Upper lobe of left lung (tissue), 6 donors: ENCODE measurements around the gene ZDHHC14. TPM values are rescaled to one million over a fixed set of nuclear protein-coding genes. Genes with fewer than 3 reads are reported as not detected.
A peak's percentile ranks its signal among the peaks of the same experiment; 100 is the strongest.

Source experiments
- ATAC-seq, 2 donors: fragments of 200-7000 bp; cut with Tn5 transposase; one replicate each; pipeline ENCODE4 v1.9.1; 2022; ENCODE audit warnings: mild to moderate bottlenecking in 2 of 2, moderate library complexity in 2 of 2; ENCODE audit not compliant: low FRiP score in 2 of 2
- DNase-seq, 2 donors: peaks; one replicate each; pipeline ENCODE4 v3.0.0-alpha.2; 2019 to 2020
- H3K27ac ChIP-seq, 4 donors: fragments of 200-600 bp; sonication (generic); one replicate each; pipeline ENCODE4 v1.5.1; 2016 to 2019
- H3K27me3 ChIP-seq, 4 donors: fragments of 200-600 bp; sonication (generic); one replicate each; pipeline ENCODE4 v1.5.1; 2017 to 2019
- H3K36me3 ChIP-seq, 4 donors: fragments of 200-600 bp; sonication (generic); one replicate each; pipeline ENCODE4 v1.5.1; 2016 to 2019
- H3K4me1 ChIP-seq, 4 donors: fragments of 200-600 bp; sonication (generic); one replicate each; pipeline ENCODE4 v1.5.1; 2018 to 2019
- H3K4me3 ChIP-seq, 4 donors: fragments of 200-600 bp; sonication (generic); one replicate each; pipeline ENCODE4 v1.5.1; 2017 to 2019; ENCODE audit warnings: mild to moderate bottlenecking in 2 of 4, moderate library complexity in 1 of 4
- H3K9me3 ChIP-seq, 4 donors: fragments of 200-600 bp; sonication (generic); one replicate each; pipeline ENCODE4 v1.5.1; 2018 to 2019
- EP300 ChIP-seq, 4 donors: sonication (generic); formaldehyde crosslinking; IDR thresholded peaks; one replicate each; pipeline ENCODE4 v1.5.1; 2017; ENCODE audit warnings: antibody characterized with exemption in 4 of 4, control low read depth in 2 of 4
- POLR2A ChIP-seq, 4 donors: fragments of 450-650 bp; IDR thresholded peaks; one replicate each; pipeline ENCODE4 v1.5.1; 2016 to 2017; ENCODE audit warnings: antibody characterized with exemption in 4 of 4, mild to moderate bottlenecking in 2 of 4
- POLR2AphosphoS5 ChIP-seq, 2 donors: sonication (generic); formaldehyde crosslinking; IDR thresholded peaks; one replicate each; pipeline ENCODE4 v1.5.1; 2017; ENCODE audit warnings: antibody characterized with exemption in 2 of 2
- WGBS, 2 donors: methylation state at CpG; one replicate each; pipeline ENCODE4 v1.1.5; 2017 to 2018; 5-methylcytosine and 5-hydroxymethylcytosine counted together
- total RNA-seq, 6 donors: library from RNA; depleted of rRNA in 4 of 6; stranded (reverse); fragments of >200 nt in 4 of 6; gene quantifications; one replicate each; pipeline versions ENCODE4 v1.1.0 to v1.2.1, GENCODE V29; 2016 to 2021
- TF ChIP-seq, protein P1 (sequence below), 6 experiments: fragments of 450-650 bp in 4 of 6; fragments of 200-600 bp in 2 of 6; sonication (generic) in 2 of 6; IDR thresholded peaks; one replicate each; pipeline ENCODE4 v1.5.1; 2016 to 2019; ENCODE audit warnings: antibody characterized with exemption in 6 of 6
- donor health status: DM: no; HTN: no; CAD: no; lungs with moderate emphysema.
- donor health status: DM: no; HTN: yes; CAD: no; lungs with severe emphysema.

The ZDHHC14 gene
- total RNA-seq, 6 donors from 2014 or later: 5.3 to 16.5 (median 9.4) TPM

DNA sequence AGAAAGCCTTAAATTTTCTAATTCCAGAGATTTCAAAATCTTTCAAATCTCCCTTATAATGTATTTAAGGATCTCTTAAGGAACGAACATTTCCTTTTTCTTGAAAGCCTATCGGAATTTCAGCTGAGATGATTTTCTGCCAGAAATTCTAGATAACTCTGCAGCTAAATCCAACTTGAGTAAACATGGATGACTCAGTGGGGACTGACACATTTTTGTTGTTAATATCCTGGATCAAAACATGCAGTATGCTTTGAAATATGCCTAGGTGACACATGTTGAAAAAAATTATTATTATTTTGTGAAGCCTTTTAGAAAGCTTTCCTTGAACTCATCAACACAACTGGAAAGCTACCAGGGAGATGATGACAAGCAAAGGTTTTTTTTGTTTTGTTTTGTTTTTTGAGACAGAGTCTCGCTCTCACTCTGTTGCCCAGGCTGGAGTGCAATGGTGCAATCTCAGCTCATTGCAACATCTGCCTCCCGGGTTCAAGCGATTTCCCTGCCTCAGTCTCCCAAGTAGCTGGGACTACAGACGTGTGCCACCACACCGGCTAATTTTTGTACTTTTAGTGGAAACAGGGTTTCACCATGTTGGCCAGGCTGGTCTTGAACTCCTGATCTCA is 302.0 kb downstream of the ZDHHC14 start:
- TF ChIP-seq EP300 (IDR thresholded peaks at IDR 0.05): no peak
- no peak for TF ChIP-seq POLR2AphosphoS5 (IDR thresholded peaks at IDR 0.05)
- TF ChIP-seq, protein P1, sequence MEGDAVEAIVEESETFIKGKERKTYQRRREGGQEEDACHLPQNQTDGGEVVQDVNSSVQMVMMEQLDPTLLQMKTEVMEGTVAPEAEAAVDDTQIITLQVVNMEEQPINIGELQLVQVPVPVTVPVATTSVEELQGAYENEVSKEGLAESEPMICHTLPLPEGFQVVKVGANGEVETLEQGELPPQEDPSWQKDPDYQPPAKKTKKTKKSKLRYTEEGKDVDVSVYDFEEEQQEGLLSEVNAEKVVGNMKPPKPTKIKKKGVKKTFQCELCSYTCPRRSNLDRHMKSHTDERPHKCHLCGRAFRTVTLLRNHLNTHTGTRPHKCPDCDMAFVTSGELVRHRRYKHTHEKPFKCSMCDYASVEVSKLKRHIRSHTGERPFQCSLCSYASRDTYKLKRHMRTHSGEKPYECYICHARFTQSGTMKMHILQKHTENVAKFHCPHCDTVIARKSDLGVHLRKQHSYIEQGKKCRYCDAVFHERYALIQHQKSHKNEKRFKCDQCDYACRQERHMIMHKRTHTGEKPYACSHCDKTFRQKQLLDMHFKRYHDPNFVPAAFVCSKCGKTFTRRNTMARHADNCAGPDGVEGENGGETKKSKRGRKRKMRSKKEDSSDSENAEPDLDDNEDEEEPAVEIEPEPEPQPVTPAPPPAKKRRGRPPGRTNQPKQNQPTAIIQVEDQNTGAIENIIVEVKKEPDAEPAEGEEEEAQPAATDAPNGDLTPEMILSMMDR (IDR thresholded peaks at IDR 0.05): no peak
- TF ChIP-seq POLR2A (IDR thresholded peaks at IDR 0.05): no peak

DNA sequence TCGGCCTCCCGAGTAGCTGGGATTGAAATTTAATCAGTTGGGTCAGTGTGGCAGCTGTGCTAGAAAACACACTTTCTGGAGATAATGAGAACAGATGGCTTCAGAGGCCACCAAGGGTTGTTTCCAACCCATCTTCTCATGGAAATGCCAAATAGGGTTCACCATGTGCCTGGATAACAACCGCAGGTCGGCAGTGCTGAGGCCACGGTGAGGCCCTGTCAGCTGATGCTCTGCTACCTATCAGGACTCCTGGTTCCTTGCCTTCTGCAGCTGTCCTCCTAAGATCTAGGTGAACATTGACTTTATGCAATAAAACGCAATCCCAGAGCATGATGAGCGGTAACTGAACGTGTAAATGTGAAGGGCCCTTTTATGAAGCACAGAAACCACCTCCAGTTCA is 302.7 kb downstream of the ZDHHC14 start:
- ATAC-seq (no peak), DNase-seq (no peak)
- Histone ChIP-seq H3K36me3 (no peaks in the 10 kb centered on the region), H3K9me3 (no peaks in the 10 kb centered on the region), H3K27ac (no peak overlapping the region), H3K4me1 (peaks cover 0 to 4% (median 3%) of the 10 kb centered on the region in 4 donors), H3K4me3 (no peak overlapping the region), H3K27me3 (no peaks in the 10 kb centered on the region)
- WGBS, 2 donors: 91 to 93% methylated on average over 5 to 8 of the region's 8 CpGs
- TF ChIP-seq, protein P1 (IDR thresholded peaks at IDR 0.05): no peak
- TF ChIP-seq POLR2A (IDR thresholded peaks at IDR 0.05): no peak
- TF ChIP-seq EP300 (IDR thresholded peaks at IDR 0.05): no peak
- TF ChIP-seq POLR2AphosphoS5 (IDR thresholded peaks at IDR 0.05): no peak

More for the DNA sequence above, 302.0 kb downstream of the ZDHHC14 start:
- H3K27ac ChIP-seq: no peak overlapping the region
- no peaks in the 10 kb centered on the region for H3K9me3 ChIP-seq
- 68 to 77% methylated on average over 7 of the region's 7 CpGs for WGBS, 2 donors
- H3K4me1 ChIP-seq: no peaks in the 10 kb centered on the region
- H3K27me3 ChIP-seq: no peaks in the 10 kb centered on the region
- DNase-seq (no peak), ATAC-seq (peak in 1 of 2 donors; percentile 53)
- no peaks in the 10 kb centered on the region for H3K36me3 ChIP-seq
- no peak overlapping the region for H3K4me3 ChIP-seq

DNA sequence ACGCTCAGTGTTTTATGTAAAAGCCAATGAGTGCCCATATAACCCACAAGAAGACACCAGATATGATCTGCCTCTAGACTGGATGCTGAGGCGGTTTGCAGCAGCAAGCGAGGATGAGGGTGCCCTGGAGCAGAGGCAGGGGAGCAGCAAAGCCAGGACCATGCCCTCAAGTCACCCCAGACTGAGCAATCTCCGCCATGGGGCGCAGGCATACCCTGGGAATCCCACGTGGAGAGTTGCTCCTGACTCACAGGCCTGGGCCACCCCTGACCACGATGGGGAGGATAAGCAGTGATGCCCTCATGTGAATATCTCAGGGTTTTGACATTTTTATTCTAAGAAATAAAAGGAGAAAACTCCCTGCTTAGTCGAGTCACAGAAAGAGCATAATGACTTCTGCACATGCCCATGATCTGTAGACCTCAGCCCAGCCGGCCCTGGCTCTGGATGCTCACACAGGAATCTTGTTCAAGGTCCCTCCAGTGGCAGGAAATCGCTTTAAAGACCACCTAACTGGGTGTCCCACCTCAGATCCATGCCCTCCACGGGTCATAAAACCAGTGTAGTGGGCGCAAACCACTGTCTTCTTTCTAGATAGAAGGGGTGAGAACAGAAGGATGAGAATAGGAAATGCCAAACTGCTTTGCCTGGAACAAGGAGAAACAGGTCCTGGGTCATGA is 303.8 kb downstream of the ZDHHC14 start:
- no peak for ATAC-seq
- no peaks in the 10 kb centered on the region for H3K9me3 ChIP-seq
- no peak for TF ChIP-seq POLR2A (IDR thresholded peaks at IDR 0.05)
- no peak for TF ChIP-seq POLR2AphosphoS5 (IDR thresholded peaks at IDR 0.05)
- TF ChIP-seq, protein P1 (IDR thresholded peaks at IDR 0.05): no peak
- no peak for TF ChIP-seq EP300 (IDR thresholded peaks at IDR 0.05)

DNA sequence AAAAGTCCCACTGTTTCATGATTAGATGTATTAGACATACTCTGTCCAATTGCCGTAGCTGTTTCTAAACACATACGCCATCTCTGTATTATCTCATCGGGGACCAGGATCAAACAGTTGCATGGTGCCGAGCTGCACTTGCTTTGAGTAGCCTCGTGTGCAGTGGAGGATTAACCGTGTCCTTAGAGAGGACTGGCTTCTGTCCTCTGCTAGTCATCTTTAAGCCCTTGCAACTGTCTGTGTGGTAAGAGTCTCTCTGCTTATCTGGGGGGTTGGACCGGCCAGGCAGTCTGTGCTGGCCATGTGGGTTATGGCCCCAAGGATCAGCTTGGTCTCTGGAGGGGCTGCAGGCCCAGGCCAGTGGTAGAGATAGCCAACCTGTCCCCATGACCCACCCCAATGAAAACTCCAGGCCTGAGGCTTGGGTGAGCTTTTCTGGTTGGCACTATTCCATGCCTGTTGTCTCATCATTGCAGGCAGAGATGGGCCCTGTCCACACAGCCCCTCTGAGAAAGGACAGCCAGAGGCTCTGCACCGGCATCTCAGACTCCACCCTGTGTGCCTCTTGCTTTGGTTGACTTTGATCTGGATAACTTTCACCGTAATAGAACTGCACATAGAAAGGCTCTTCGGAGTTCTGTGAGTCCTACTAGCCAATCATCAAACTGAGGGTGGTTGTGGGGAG is 304.7 kb downstream of the ZDHHC14 start:
- Histone ChIP-seq H3K9me3 (no peaks in the 10 kb centered on the region), H3K36me3 (no peaks in the 10 kb centered on the region), H3K27me3 (no peaks in the 10 kb centered on the region), H3K4me1 (peaks cover 0 to 14% (median 6%) of the 10 kb centered on the region in 4 donors), H3K27ac (no peak overlapping the region), H3K4me3 (no peak overlapping the region)
- WGBS, 2 donors: 92 to 93% methylated on average over 8 to 10 of the region's 10 CpGs
- no peak for DNase-seq
- ATAC-seq: no peak
- no peak for TF ChIP-seq POLR2AphosphoS5 (IDR thresholded peaks at IDR 0.05)
- TF ChIP-seq, protein P1 (IDR thresholded peaks at IDR 0.05): no peak
- no peak for TF ChIP-seq POLR2A (IDR thresholded peaks at IDR 0.05)
- TF ChIP-seq EP300 (IDR thresholded peaks at IDR 0.05): no peak

More for the DNA sequence above, 303.8 kb downstream of the ZDHHC14 start:
- H3K4me3 ChIP-seq: no peak overlapping the region
- H3K27ac ChIP-seq: no peak overlapping the region
- peaks cover 0 to 14% (median 6%) of the 10 kb centered on the region in 4 donors for H3K4me1 ChIP-seq
- no peaks in the 10 kb centered on the region for H3K36me3 ChIP-seq
- no peak for DNase-seq
- no peaks in the 10 kb centered on the region for H3K27me3 ChIP-seq
- WGBS, 2 donors: 84 to 85% methylated on average over 10 to 12 of the region's 12 CpGs
